Trophoblast cell (in vitro differentiated cells and primary cell): Measurements from ENCODE around the gene POU2AF2.

Experiments
- DNase-seq, 2 donors: peaks; one replicate each; pipeline ENCODE4 v3.0.0-alpha.2; 2016
- H2AFZ ChIP-seq: 2 replicates; pipeline ENCODE4 v1.6.1; 2013; ENCODE audit warnings: low read length, moderate library complexity, mild to moderate bottlenecking; ENCODE audit not compliant: insufficient read depth, poor library complexity
- H2AK5ac ChIP-seq: 2 replicates; pipeline ENCODE4 v1.6.1; 2013; ENCODE audit warnings: mild to moderate bottlenecking, low read length
- H2BK120ac ChIP-seq: 2 replicates; pipeline ENCODE4 v1.6.1; 2013; ENCODE audit warnings: low read length, mild to moderate bottlenecking, moderate library complexity; ENCODE audit not compliant: insufficient read depth, poor library complexity
- H2BK12ac ChIP-seq: 2 replicates; pipeline ENCODE4 v1.6.1; 2013; ENCODE audit warnings: mild to moderate bottlenecking, low read length, moderate library complexity
- H2BK5ac ChIP-seq: 2 replicates; pipeline ENCODE4 v1.6.1; 2013; ENCODE audit warnings: low read length, low read depth, moderate library complexity, mild to moderate bottlenecking; ENCODE audit not compliant: poor library complexity
- H3K14ac ChIP-seq: 2 replicates; pipeline ENCODE4 v1.6.1; 2013; ENCODE audit warnings: mild to moderate bottlenecking, low read length
- H3K18ac ChIP-seq: 2 replicates; pipeline ENCODE4 v1.6.1; 2013; ENCODE audit warnings: mild to moderate bottlenecking, low read length
- H3K23ac ChIP-seq: 2 replicates; pipeline ENCODE4 v1.6.1; 2013; ENCODE audit warnings: low read length
- H3K27ac ChIP-seq: 2 replicates; pipeline ENCODE4 v1.5.1; 2013; ENCODE audit warnings: low read depth, mild to moderate bottlenecking, inconsistent platforms, low read length, moderate library complexity
- H3K27me3 ChIP-seq: 2 replicates; pipeline ENCODE4 v1.6.1; 2013; ENCODE audit warnings: inconsistent platforms, mild to moderate bottlenecking, low read length, moderate library complexity; ENCODE audit not compliant: insufficient read depth
- H3K36me3 ChIP-seq, 2 experiments: 1 replicate in 1 of 2; 2 replicates in 1 of 2; pipeline ENCODE4 v1.6.1; 2013; ENCODE audit warnings: low read length in 2 of 2, mild to moderate bottlenecking in 2 of 2, moderate library complexity in 1 of 2; ENCODE audit not compliant: insufficient read depth in 2 of 2, control insufficient read depth in 1 of 2
- H3K4ac ChIP-seq: 2 replicates; pipeline ENCODE4 v1.6.1; 2013; ENCODE audit warnings: low read depth, mild to moderate bottlenecking, low read length, moderate library complexity
- H3K4me1 ChIP-seq, 2 experiments: 1 replicate in 1 of 2; 2 replicates in 1 of 2; pipeline ENCODE4 v1.6.1; 2013; ENCODE audit warnings: low read length in 2 of 2, mild to moderate bottlenecking in 2 of 2, moderate library complexity in 1 of 2; ENCODE audit not compliant: insufficient read depth in 2 of 2, control insufficient read depth in 1 of 2
- H3K4me2 ChIP-seq: 2 replicates; pipeline ENCODE4 v1.6.1; 2013; ENCODE audit warnings: inconsistent platforms, mild to moderate bottlenecking, low read length, moderate library complexity
- H3K4me3 ChIP-seq: 2 replicates; pipeline ENCODE4 v1.5.1; 2013; ENCODE audit warnings: mild to moderate bottlenecking, low read depth, low read length, inconsistent platforms
- H3K79me1 ChIP-seq: one replicate; pipeline ENCODE4 v1.6.1; 2013; ENCODE audit warnings: low read length
- H3K79me2 ChIP-seq: 2 replicates; pipeline ENCODE4 v1.6.1; 2013; ENCODE audit warnings: low read length, mild to moderate bottlenecking; ENCODE audit not compliant: control insufficient read depth, insufficient read depth, poor library complexity
- H3K9ac ChIP-seq: 2 replicates; pipeline ENCODE4 v1.6.1; 2013; ENCODE audit warnings: mild to moderate bottlenecking, low read length
- H3K9me3 ChIP-seq: 2 replicates; pipeline ENCODE4 v1.6.1; 2013; ENCODE audit warnings: low read depth, mild to moderate bottlenecking, control low read depth, inconsistent platforms, low read length; ENCODE audit not compliant: insufficient read depth
- H4K12ac ChIP-seq: 2 replicates; pipeline ENCODE4 v1.6.1; 2013; ENCODE audit warnings: low read depth, mild to moderate bottlenecking, low read length, moderate library complexity
- H4K8ac ChIP-seq: 2 replicates; pipeline ENCODE4 v1.6.1; 2013; ENCODE audit warnings: low read depth, mild to moderate bottlenecking, low read length, moderate library complexity
- H4K91ac ChIP-seq: one replicate; pipeline ENCODE4 v1.6.1; 2013; ENCODE audit warnings: low read depth, mild to moderate bottlenecking, low read length, moderate library complexity
- WGBS: extraction: QIAGEN DNeasy Blood & Tissue Kit; methylation state at CpG from one replicate; pipeline ENCODE4 v1.1.7; 2013; ENCODE audit warnings: missing lambda C conversion rate; ENCODE audit not compliant: insufficient read length, insufficient coverage; ENCODE audit errors: extremely low coverage; 5-methylcytosine and 5-hydroxymethylcytosine counted together

Gene POU2AF2

DNA sequence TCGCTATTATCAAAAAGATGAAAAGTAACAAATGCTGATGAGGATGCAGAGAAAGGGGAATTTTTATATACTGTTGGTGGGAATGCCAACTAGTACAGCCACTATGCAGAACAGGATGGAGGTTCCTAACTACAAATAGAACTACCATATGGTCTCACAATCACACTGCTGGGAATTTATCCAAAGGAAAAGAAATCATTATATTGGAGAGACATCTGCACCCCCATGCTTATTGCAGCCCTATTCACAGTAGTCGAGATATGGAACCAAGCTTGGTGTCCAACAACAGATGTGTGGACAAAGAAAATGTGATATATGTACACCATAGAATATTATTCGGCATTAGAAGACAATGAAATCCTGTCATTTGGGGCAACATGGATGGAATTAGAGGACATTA lies 19.6 kb upstream of the POU2AF2 start:
- Histone ChIP-seq H3K9ac (no peak overlapping the region), H4K8ac (no peak overlapping the region), H3K18ac (no peak overlapping the region), H3K27ac (no peak overlapping the region), H3K9me3 (no peaks in the 10 kb centered on the region), H3K79me1 (no peaks in the 10 kb centered on the region), H4K12ac (no peak overlapping the region), H3K27me3 (no peaks in the 10 kb centered on the region), H3K36me3 (no peaks in the 10 kb centered on the region), H3K14ac (no peak overlapping the region), H3K79me2 (no peaks in the 10 kb centered on the region), H4K91ac (no peak overlapping the region), H2AFZ (no peak overlapping the region), H2AK5ac (no peak overlapping the region), H3K4ac (no peak overlapping the region), H3K23ac (no peak overlapping the region), H2BK5ac (no peak overlapping the region), H2BK120ac (no peak overlapping the region), H2BK12ac (no peak overlapping the region), H3K4me2 (no peak overlapping the region), H3K4me1 (no peaks in the 10 kb centered on the region), H3K4me3 (no peak overlapping the region)
- WGBS, result no CpG with 5 or more reads among the region's 3 CpGs
- DNase-seq, result no peak

GRCh38 chr11:111229604-111230003 lies 15.9 kb upstream of the POU2AF2 start:
- H3K9ac ChIP-seq, result no peak overlapping the region
- H3K79me2 ChIP-seq, result no peaks in the 10 kb centered on the region
- no peak overlapping the region for H3K18ac ChIP-seq
- H3K14ac ChIP-seq, result no peak overlapping the region
- no peaks in the 10 kb centered on the region for H3K4me1 ChIP-seq
- no peak for DNase-seq
- no peak overlapping the region for H3K4me2 ChIP-seq
- no peak overlapping the region for H2BK12ac ChIP-seq
- no CpG with 5 or more reads among the region's 6 CpGs for WGBS
- no peak overlapping the region for H2BK5ac ChIP-seq
- H3K36me3 ChIP-seq, result no peaks in the 10 kb centered on the region
- no peak overlapping the region for H4K12ac ChIP-seq
- H2BK120ac ChIP-seq, result no peak overlapping the region
- no peak overlapping the region for H3K27ac ChIP-seq
- H3K79me1 ChIP-seq, result no peaks in the 10 kb centered on the region
- no peak overlapping the region for H4K8ac ChIP-seq
- H3K4ac ChIP-seq, result no peak overlapping the region
- no peak overlapping the region for H3K4me3 ChIP-seq
- H3K9me3 ChIP-seq, result no peaks in the 10 kb centered on the region
- no peak overlapping the region for H2AFZ ChIP-seq
- no peak overlapping the region for H3K23ac ChIP-seq
- H2AK5ac ChIP-seq, result no peak overlapping the region
- no peak overlapping the region for H4K91ac ChIP-seq
- no peaks in the 10 kb centered on the region for H3K27me3 ChIP-seq

- H3K4me3 ChIP-seq, result no peak overlapping the region
- no peak overlapping the region for H2AFZ ChIP-seq
- H4K12ac ChIP-seq, result no peak overlapping the region
- no peak overlapping the region for H4K8ac ChIP-seq
- H2BK5ac ChIP-seq, result no peak overlapping the region
- H3K79me1 ChIP-seq, result no peaks in the 10 kb centered on the region
- H3K9ac ChIP-seq, result no peak overlapping the region
- no peak overlapping the region for H2BK120ac ChIP-seq
- DNase-seq, result no peak
- H3K4me1 ChIP-seq, result no peaks in the 10 kb centered on the region
- no peak overlapping the region for H4K91ac ChIP-seq
- H3K9me3 ChIP-seq, result no peaks in the 10 kb centered on the region
- H3K14ac ChIP-seq, result no peak overlapping the region
- H3K4me2 ChIP-seq, result peak overlapping the region; percentile 38
- WGBS, result no CpG with 5 or more reads among the region's 6 CpGs
- H3K36me3 ChIP-seq, result no peaks in the 10 kb centered on the region
- H3K27ac ChIP-seq, result no peak overlapping the region
- no peak overlapping the region for H3K18ac ChIP-seq
- H3K79me2 ChIP-seq, result no peaks in the 10 kb centered on the region
- no peak overlapping the region for H2BK12ac ChIP-seq
- H2AK5ac ChIP-seq, result no peak overlapping the region
- no peak overlapping the region for H3K23ac ChIP-seq
- no peaks in the 10 kb centered on the region for H3K27me3 ChIP-seq
- no peak overlapping the region for H3K4ac ChIP-seq
Measured at GRCh38 chr11:111230122-111230465, 15.4 kb upstream of the POU2AF2 start.

DNA sequence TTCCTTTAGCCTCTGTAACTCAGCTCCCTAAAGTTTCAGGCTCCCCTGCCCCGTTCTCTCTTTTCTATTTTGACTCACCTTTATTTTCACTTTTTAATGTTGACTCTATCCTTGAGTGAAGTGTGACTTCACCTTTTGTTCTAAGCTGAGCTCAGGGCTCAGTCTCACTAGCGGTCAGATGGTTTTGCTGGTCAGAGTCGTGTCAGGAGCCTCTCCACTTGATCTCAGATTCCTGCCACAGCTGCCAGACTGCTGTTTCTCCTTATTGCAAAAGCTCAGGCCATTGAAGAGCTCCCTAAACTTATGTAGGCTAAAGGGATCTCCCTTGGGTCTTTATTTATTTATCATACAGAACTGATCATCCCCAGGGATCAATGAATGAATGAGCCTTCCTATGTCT lies 13.7 kb upstream of the POU2AF2 start:
- H2AFZ ChIP-seq, result no peak overlapping the region
- no peaks in the 10 kb centered on the region for H3K36me3 ChIP-seq
- no peaks in the 10 kb centered on the region for H3K79me2 ChIP-seq
- no peaks in the 10 kb centered on the region for H3K4me1 ChIP-seq
- no peak overlapping the region for H3K27ac ChIP-seq
- no peak overlapping the region for H4K12ac ChIP-seq
- H3K79me1 ChIP-seq, result no peaks in the 10 kb centered on the region
- no peak overlapping the region for H2BK5ac ChIP-seq
- no peak overlapping the region for H4K8ac ChIP-seq
- H2BK12ac ChIP-seq, result no peak overlapping the region
- H3K4me3 ChIP-seq, result no peak overlapping the region
- no peak overlapping the region for H3K23ac ChIP-seq
- H3K27me3 ChIP-seq, result no peaks in the 10 kb centered on the region
- H3K9me3 ChIP-seq, result no peaks in the 10 kb centered on the region
- H2BK120ac ChIP-seq, result no peak overlapping the region
- no peak overlapping the region for H3K9ac ChIP-seq
- no peak overlapping the region for H3K18ac ChIP-seq
- no peak overlapping the region for H4K91ac ChIP-seq
- no CpG with 5 or more reads among the region's 3 CpGs for WGBS
- DNase-seq, result no peak
- H3K4ac ChIP-seq, result no peak overlapping the region
- no peak overlapping the region for H3K14ac ChIP-seq
- H2AK5ac ChIP-seq, result no peak overlapping the region
- no peak overlapping the region for H3K4me2 ChIP-seq
